ENCODE measurements around the gene BEAN1.

Gene BEAN1

GRCh38 chr16:66418165-66418962, 8.7 kb upstream of the BEAN1 start:
- DNase-seq (ENCODE audit: low read depth, low spot score) = no peak

- no peak for DNase-seq (ENCODE audit: low read depth, low spot score)
These were observed 7.6 kb upstream of the BEAN1 start for GRCh38 chr16:66419527-66419926.

GRCh38 chr16:66420396-66420795, 6.7 kb upstream of the BEAN1 start:
- no peak for DNase-seq (ENCODE audit: low read depth, low spot score)

GRCh38 chr16:66421891-66422290, 5.2 kb upstream of the BEAN1 start:
- DNase-seq (ENCODE audit: low read depth, low spot score) = no peak

GRCh38 chr16:66422366-66422765, 4.7 kb upstream of the BEAN1 start:
- DNase-seq (ENCODE audit: low read depth, low spot score) = no peak

GRCh38 chr16:66423177-66423576, 3.9 kb upstream of the BEAN1 start:
- DNase-seq (ENCODE audit: low read depth, low spot score) = no peak

GRCh38 chr16:66425651-66426050, 1.4 kb upstream of the BEAN1 start:
- no peak for DNase-seq (ENCODE audit: low read depth, low spot score)

- no peak for DNase-seq (ENCODE audit: low read depth, low spot score)
These were observed 721 bp upstream of the BEAN1 start for GRCh38 chr16:66426112-66427035.

- no peak for DNase-seq (ENCODE audit: low read depth, low spot score)
These were observed 981 bp downstream of the BEAN1 start for GRCh38 chr16:66427871-66428681.

- DNase-seq (ENCODE audit: low read depth, low spot score) = no peak
These were observed 1.7 kb downstream of the BEAN1 start for GRCh38 chr16:66428682-66429251.

GRCh38 chr16:66429290-66429962, 2.3 kb downstream of the BEAN1 start:
- DNase-seq (ENCODE audit: low read depth, low spot score) = no peak

GRCh38 chr16:66430214-66430613, 3.1 kb downstream of the BEAN1 start:
- DNase-seq (ENCODE audit: low read depth, low spot score) = no peak

- no peak for DNase-seq (ENCODE audit: low read depth, low spot score)
These were observed 4.7 kb downstream of the BEAN1 start for GRCh38 chr16:66431760-66432159.

GRCh38 chr16:66432429-66432828, 5.3 kb downstream of the BEAN1 start:
- DNase-seq (ENCODE audit: low read depth, low spot score) = no peak

GRCh38 chr16:66434619-66435430, 7.7 kb downstream of the BEAN1 start:
- no peak for DNase-seq (ENCODE audit: low read depth, low spot score)

GRCh38 chr16:66435896-66436295, 8.8 kb downstream of the BEAN1 start:
- no peak for DNase-seq (ENCODE audit: low read depth, low spot score)

GRCh38 chr16:66437391-66437945, 10.4 kb downstream of the BEAN1 start:
- no peak for DNase-seq (ENCODE audit: low read depth, low spot score)

GRCh38 chr16:66438536-66438935, 11.4 kb downstream of the BEAN1 start:
- DNase-seq (ENCODE audit: low read depth, low spot score) = no peak

GRCh38 chr16:66439051-66439730, 12.1 kb downstream of the BEAN1 start:
- no peak for DNase-seq (ENCODE audit: low read depth, low spot score)
